ENCODE measurements around the gene BTBD16.

DNA sequence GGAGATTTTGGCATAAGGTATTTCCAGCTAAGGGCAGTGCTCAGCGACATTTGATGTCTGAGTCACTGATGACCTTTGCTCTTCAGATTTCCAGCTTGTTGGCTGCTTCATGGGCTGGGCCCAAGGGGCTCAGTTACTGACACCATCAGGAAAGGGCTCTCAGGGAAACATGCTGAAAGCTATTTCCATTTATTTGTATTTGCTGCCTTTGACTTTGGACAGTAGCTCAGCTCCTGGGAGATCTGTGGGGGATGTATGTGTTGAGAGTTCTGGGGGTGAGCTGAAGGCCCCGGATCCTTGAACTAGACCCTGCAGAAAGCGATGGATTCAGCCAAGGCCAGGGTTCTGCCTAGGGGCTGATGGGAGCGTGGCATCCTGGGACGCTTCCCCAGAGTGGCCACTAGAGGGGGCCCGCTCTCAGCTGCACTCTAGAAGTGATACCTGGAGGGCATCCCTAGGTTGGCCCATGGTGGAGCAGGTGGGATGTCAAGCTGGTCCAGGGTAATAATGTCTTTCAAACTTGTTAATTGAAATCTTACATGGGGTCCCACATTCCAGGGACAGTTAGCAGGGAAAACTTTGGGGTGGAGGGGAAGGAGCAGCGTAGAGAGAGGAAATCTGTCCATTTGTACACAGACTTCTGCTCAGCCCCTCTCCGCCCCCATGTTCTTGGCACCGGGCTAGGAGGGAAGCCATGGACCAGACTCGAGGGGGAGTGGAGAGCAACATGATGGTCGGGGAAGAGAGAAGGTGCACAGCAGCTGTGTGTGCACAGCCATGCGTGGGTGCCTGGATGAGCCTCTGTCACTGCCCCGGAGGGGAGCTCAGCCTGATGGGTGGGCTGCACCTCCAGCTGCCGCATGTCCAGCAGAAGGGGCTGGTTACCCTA is 3.0 kb upstream of the BTBD16 start:
- TF ChIP-seq GATA2 (IDR thresholded peaks at IDR 0.05; ENCODE audit: low read depth, low read length): no peak
- TF ChIP-seq GATA3 (IDR thresholded peaks at IDR 0.05; ENCODE audit: low read depth, low read length): no peak

All from SH-SY5Y (cell line).